GM06990 (cell line): ENCODE data around the gene EDC3.

ENCODE experiments used
- DNase-seq: peaks from one replicate; pipeline ENCODE4 v3.0.0-alpha.2; 2011; ENCODE audit not compliant: insufficient read length; ENCODE audit errors: extremely low read depth
- H3K27me3 ChIP-seq: replicated peaks from 2 replicates; pipeline ENCODE4 v1.6.0; 2011; ENCODE audit warnings: low read length; ENCODE audit not compliant: control insufficient read depth, insufficient read depth
- H3K36me3 ChIP-seq: 2 replicates; pipeline ENCODE4 v1.5.1; 2011; ENCODE audit warnings: low read length; ENCODE audit not compliant: control insufficient read depth, insufficient read depth
- H3K4me3 ChIP-seq: replicated peaks from 2 replicates; pipeline ENCODE4 v1.5.1; 2011; ENCODE audit warnings: low read depth, mild to moderate bottlenecking, control low read depth, low read length
- TF ChIP-seq, protein P1 (sequence below): IDR thresholded peaks from 2 replicates; pipeline ENCODE4 v1.5.1; 2011; ENCODE audit warnings: low read length, control low read depth, mild to moderate bottlenecking, inconsistent platforms; ENCODE audit not compliant: insufficient read depth, poor library complexity, severe bottlenecking

Gene EDC3

DNA sequence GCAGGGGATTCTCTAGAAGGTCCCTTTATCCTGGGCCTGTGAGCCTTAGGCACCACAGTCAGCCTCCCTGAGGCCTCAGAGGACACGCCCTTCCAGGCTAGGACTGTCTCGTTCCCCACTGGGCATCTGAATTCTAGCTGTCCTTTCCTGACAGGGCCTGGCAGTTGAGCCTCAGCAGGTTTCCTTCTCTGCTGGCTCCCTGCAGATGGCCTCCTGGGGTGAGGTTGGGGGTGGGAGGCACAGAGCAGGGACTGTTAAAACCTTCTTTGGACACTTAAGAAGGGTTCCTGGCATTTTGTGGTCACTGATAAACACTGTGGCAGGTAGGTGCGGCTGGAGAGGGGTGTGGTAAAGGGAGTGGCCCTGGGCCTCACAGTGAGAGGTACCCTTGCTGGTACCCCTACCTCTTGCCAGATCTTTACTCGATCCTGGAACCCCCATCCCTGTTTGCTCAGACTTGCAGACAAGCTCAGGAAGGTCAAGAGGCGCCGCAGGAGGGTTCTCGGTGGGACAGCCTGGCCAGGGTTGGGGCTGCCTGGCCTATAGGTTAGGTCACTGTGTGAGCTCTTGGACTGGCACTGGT is 71.7 kb downstream of the EDC3 start:
- TF ChIP-seq, protein P1, sequence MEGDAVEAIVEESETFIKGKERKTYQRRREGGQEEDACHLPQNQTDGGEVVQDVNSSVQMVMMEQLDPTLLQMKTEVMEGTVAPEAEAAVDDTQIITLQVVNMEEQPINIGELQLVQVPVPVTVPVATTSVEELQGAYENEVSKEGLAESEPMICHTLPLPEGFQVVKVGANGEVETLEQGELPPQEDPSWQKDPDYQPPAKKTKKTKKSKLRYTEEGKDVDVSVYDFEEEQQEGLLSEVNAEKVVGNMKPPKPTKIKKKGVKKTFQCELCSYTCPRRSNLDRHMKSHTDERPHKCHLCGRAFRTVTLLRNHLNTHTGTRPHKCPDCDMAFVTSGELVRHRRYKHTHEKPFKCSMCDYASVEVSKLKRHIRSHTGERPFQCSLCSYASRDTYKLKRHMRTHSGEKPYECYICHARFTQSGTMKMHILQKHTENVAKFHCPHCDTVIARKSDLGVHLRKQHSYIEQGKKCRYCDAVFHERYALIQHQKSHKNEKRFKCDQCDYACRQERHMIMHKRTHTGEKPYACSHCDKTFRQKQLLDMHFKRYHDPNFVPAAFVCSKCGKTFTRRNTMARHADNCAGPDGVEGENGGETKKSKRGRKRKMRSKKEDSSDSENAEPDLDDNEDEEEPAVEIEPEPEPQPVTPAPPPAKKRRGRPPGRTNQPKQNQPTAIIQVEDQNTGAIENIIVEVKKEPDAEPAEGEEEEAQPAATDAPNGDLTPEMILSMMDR, result no peak

DNA sequence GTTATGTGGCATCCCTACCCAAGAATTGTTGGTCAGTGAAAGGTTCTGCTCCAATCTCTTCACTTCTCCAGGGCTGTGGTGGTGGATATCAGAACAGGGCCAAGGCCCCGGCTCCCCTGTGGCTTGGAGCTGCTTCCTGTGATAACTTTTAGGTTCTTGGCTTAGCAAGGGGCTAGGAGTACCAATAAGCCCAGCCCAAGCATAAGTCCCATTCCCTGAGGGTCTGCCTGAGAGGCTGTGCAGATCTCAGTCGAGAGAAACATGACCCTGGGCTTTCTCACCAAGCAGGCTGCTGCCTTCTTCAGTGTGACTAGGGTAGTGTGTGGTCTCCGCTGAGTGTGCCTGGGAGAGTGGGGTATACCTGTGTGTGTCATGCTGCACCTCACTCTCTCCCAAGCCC is 73.1 kb downstream of the EDC3 start:
- no peaks in the 10 kb centered on the region for H3K27me3 ChIP-seq
- DNase-seq, result no peak
- peaks cover 81% of the 10 kb centered on the region for H3K36me3 ChIP-seq
- TF ChIP-seq, protein P1, result no peak
- no peak overlapping the region for H3K4me3 ChIP-seq

More for the DNA sequence above, 71.7 kb downstream of the EDC3 start:
- Histone ChIP-seq H3K4me3 (no peak overlapping the region), H3K27me3 (no peaks in the 10 kb centered on the region), H3K36me3 (peaks cover 86% of the 10 kb centered on the region)
- no peak for DNase-seq

DNA sequence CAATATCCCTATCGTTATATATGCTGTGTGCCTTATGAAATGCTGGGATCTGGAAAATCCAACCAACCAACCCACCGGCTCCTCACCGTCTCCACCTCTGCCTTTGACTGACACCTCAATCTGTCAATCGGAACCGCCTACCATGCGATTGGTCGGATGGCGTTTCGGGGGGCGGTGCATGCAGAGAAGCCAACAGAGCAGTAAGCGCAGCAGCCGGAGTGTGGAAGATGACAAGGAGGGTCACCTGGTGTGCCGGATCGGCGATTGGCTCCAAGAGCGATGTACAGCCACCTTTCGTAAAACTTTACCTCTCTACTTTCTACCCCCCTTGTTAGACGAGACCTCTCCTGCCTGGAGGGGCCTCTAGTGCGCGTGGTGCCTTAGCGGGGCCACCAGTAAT is 73.9 kb downstream of the EDC3 start:
- peaks cover 76% of the 10 kb centered on the region for H3K36me3 ChIP-seq

DNA sequence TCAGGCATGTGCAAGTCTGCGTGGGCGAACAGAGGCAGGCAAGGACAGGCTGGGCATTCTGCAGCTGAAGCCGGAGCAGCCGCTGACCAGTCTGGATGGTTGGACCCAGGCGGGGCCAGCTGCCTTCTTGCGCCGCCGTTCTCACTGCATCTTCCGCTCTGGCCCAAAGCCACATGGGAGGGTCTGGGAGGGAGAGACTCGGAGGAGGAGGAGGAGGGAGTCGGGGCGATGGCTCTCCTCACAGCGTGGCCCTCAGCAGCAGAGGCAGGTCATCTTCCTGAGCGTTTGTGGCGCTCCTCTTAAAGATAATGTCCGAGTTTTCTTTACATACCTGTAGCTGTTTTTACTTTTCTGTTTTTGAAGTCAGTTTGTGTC is 74.3 kb downstream of the EDC3 start:
- H3K27me3 ChIP-seq, result no peaks in the 10 kb centered on the region
- H3K36me3 ChIP-seq, result peaks cover 73% of the 10 kb centered on the region

More for the DNA sequence above, 73.9 kb downstream of the EDC3 start:
- Histone ChIP-seq H3K27me3 (no peaks in the 10 kb centered on the region), H3K4me3 (no peak overlapping the region)
- TF ChIP-seq, protein P1, result no peak
- no peak for DNase-seq

DNA sequence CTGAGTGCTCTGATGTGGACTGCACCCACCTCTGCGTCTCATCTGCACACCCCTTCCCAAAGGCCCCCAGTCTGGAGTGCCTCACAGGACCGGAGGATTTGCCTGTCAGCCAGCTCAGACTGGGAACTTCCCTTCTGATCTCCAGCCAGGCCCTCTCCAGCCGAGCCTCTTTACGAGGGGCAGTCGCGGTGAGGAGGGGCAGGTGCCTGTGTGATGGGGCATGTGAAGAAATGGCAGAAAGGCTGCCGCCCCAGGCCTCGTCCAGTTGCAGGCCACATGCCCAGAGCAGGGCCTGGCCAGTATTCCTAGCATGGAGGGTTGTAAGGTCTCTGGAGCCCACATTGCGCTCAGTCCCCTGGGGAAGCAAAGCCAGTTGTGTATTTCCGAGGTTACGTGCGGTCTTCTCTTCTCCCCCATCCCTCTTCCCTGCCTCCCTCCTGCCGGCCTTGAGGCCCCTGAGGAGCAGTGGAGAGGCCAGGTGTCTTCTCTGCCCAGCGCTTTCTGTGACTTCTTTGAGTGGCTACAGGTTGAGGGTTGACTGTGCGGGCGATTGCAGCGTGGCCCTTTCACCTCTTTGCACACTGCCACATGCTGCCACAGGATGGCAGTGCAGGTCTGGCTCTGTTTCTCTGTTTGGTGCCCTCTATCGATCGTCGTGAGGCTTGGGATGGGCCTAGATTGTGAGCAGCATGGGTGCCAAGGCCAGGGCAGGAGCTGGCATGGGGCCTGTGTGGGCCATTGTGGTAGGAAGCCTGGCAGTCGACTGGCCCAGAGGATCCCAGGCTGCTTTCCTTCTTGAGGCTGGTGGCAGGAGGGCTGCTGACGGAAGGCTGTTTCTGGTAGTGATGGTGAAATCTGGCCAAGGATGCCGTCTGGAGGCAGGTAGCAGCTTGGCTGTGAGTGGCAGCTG is 74.9 kb downstream of the EDC3 start:
- no peaks in the 10 kb centered on the region for H3K27me3 ChIP-seq
- H3K36me3 ChIP-seq, result peaks cover 68% of the 10 kb centered on the region
- no peak overlapping the region for H3K4me3 ChIP-seq
- peak; percentile 49 for DNase-seq
- TF ChIP-seq, protein P1, result peak; percentile 100

More for the DNA sequence above, 74.3 kb downstream of the EDC3 start:
- TF ChIP-seq, protein P1, result no peak
- DNase-seq, result no peak
- no peak overlapping the region for H3K4me3 ChIP-seq
